K562 (cell line): Measurements from ENCODE around the gene MPZL3.

Experiments used
- BCL6 ChIP-seq: fragments of 250-450 bp; sonication (Bioruptor Pico); IDR thresholded peaks from 2 replicates; pipeline ENCODE4 v1.4.0; 2020
- FOS ChIP-seq: IDR thresholded peaks from 3 replicates; pipeline ENCODE4 v1.6.1; 2011; ENCODE audit not compliant: insufficient read length; ENCODE audit errors: extremely low read depth
- FOXK2 ChIP-seq, 2 experiments: fragments of 450-650 bp; IDR thresholded peaks in 1 of 2; conservative IDR thresholded peaks in 1 of 2; 2 replicates each; pipeline ENCODE4 v1.6.1; 2016; ENCODE audit warnings: low read depth in 2 of 2, mild to moderate bottlenecking in 1 of 2
- HNRNPH1 ChIP-seq: fragments of 200-400 bp; formaldehyde crosslinking; optimal IDR thresholded peaks from 2 replicates; pipeline ENCODE3; 2017; ENCODE audit warnings: low read depth, mild to moderate bottlenecking, low read length, moderate library complexity
- KAT7 ChIP-seq: sonication (generic); formaldehyde crosslinking; IDR thresholded peaks from 2 replicates; pipeline ENCODE4 v1.8.0; 2022; ENCODE audit warnings: missing genetic modification reagents, mild to moderate bottlenecking, borderline replicate concordance
- PKNOX1 ChIP-seq: fragments of 450-650 bp; IDR thresholded peaks from 2 replicates; pipeline ENCODE4 v1.6.1; 2016
- RAD21 ChIP-seq, 2 experiments: fragments of 250-450 bp in 1 of 2; fragments of 450-650 bp in 1 of 2; sonication (Bioruptor Pico) in 1 of 2; formaldehyde crosslinking in 1 of 2; IDR thresholded peaks in 1 of 2; conservative IDR thresholded peaks in 1 of 2; 2 replicates each; pipeline versions ENCODE4 v1.4.0 to v1.8.0; 2020 to 2022; ENCODE audit warnings: mild to moderate bottlenecking in 2 of 2, moderate library complexity in 1 of 2
- SMARCE1 ChIP-seq: fragments of 450-650 bp; IDR thresholded peaks from 2 replicates; pipeline ENCODE4 v1.7.1; 2016; ENCODE audit warnings: mild to moderate bottlenecking
- TBP ChIP-seq: optimal IDR thresholded peaks from 2 replicates; pipeline ENCODE3; 2011; ENCODE audit warnings: low read depth, low read length, improper control_type of control experiment
- ZBTB1 ChIP-seq: sonication (generic); formaldehyde crosslinking; IDR thresholded peaks from 2 replicates; pipeline ENCODE4 v1.8.1; 2023; ENCODE audit warnings: missing genetic modification reagents, low read depth, mild to moderate bottlenecking, borderline replicate concordance
- ZKSCAN1 ChIP-seq: fragments of 150-350 bp; IDR thresholded peaks from 2 replicates; pipeline ENCODE4 v1.6.1; 2016; ENCODE audit warnings: low read depth, low read length
- TF ChIP-seq, protein P1 (sequence below): sonication (generic); formaldehyde crosslinking; IDR thresholded peaks from 2 replicates; pipeline ENCODE4 v1.8.0; 2022; ENCODE audit warnings: missing genetic modification reagents, mild to moderate bottlenecking, borderline replicate concordance

GRCh38 chr11:118229274-118229847 is 22.8 kb downstream of the MPZL3 start:
- TF ChIP-seq SMARCE1 (no peak), KAT7 (CRISPR knock-in tag) (no peak), FOXK2 (conservative IDR thresholded peaks at IDR 0.05 in 1 of 2, IDR thresholded peaks at IDR 0.05 in 1 of 2; ENCODE audit: low read depth in 2 of 2) (no peak), PKNOX1 (no peak), RAD21 (CRISPR knock-in tag; conservative IDR thresholded peaks at IDR 0.05 in 1 of 2, IDR thresholded peaks at IDR 0.05 in 1 of 2) (no peak), ZKSCAN1 (no peak), ZBTB1 (no peak), BCL6 (CRISPR knock-in tag) (no peak), FOS (no peak), TBP (no peak), HNRNPH1 (no peak)
- TF ChIP-seq, protein P1, sequence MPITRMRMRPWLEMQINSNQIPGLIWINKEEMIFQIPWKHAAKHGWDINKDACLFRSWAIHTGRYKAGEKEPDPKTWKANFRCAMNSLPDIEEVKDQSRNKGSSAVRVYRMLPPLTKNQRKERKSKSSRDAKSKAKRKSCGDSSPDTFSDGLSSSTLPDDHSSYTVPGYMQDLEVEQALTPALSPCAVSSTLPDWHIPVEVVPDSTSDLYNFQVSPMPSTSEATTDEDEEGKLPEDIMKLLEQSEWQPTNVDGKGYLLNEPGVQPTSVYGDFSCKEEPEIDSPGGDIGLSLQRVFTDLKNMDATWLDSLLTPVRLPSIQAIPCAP: no peak
